Neural cell (in vitro differentiated cells): ENCODE results near the gene ERVW-1.
"Not testable (repeated sequence)": the region's sequence is repeated elsewhere in the genome, so short reads cannot be mapped to it uniquely, and the experiment has no call there.

Experiments
- EP300 ChIP-seq: fragments of 450-650 bp; conservative IDR thresholded peaks from 2 replicates; pipeline ENCODE4 v1.6.1; 2014; ENCODE audit warnings: antibody characterized with exemption, mild to moderate bottlenecking, moderate library complexity; ENCODE audit not compliant: poor library complexity, severe bottlenecking
- MXI1 ChIP-seq: fragments of 450-650 bp; conservative IDR thresholded peaks from 2 replicates; pipeline ENCODE4 v1.6.1; 2014; ENCODE audit warnings: antibody characterized with exemption, mild to moderate bottlenecking; ENCODE audit not compliant: poor library complexity, severe bottlenecking
- POLR2AphosphoS5 ChIP-seq: IDR thresholded peaks from 2 replicates; pipeline ENCODE4 v1.6.1; 2012
- TF ChIP-seq, protein P1 (sequence below): fragments of 450-650 bp; IDR thresholded peaks from 2 replicates; pipeline ENCODE4 v1.5.1; 2014; ENCODE audit warnings: antibody characterized with exemption, mild to moderate bottlenecking, moderate library complexity; ENCODE audit not compliant: poor library complexity, severe bottlenecking

DNA sequence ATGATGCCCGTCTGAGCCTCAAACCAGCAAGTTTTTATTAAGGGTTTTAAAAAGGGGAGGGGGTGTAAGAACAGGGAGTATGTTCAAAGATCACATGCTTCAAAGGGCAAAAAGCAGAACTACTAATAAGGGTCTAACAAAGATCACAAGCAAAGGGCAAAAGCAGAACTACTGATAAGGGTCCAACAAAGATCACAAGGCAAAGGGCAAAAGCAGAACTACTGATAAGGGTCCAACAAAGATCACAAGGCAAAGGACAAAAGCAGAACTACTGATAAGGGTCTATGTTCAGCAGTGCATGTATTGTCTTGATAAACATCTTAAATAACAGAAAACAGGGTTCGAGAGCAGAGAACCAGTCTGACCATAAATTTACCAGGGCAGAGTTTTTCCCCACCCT, 35.0 kb downstream of the ERVW-1 start:
- TF ChIP-seq, protein P1, sequence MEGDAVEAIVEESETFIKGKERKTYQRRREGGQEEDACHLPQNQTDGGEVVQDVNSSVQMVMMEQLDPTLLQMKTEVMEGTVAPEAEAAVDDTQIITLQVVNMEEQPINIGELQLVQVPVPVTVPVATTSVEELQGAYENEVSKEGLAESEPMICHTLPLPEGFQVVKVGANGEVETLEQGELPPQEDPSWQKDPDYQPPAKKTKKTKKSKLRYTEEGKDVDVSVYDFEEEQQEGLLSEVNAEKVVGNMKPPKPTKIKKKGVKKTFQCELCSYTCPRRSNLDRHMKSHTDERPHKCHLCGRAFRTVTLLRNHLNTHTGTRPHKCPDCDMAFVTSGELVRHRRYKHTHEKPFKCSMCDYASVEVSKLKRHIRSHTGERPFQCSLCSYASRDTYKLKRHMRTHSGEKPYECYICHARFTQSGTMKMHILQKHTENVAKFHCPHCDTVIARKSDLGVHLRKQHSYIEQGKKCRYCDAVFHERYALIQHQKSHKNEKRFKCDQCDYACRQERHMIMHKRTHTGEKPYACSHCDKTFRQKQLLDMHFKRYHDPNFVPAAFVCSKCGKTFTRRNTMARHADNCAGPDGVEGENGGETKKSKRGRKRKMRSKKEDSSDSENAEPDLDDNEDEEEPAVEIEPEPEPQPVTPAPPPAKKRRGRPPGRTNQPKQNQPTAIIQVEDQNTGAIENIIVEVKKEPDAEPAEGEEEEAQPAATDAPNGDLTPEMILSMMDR: not testable (repeated sequence)
- not testable (repeated sequence) for TF ChIP-seq POLR2AphosphoS5, EP300, MXI1
